ENCODE data around the gene CYP2E1.

DNA sequence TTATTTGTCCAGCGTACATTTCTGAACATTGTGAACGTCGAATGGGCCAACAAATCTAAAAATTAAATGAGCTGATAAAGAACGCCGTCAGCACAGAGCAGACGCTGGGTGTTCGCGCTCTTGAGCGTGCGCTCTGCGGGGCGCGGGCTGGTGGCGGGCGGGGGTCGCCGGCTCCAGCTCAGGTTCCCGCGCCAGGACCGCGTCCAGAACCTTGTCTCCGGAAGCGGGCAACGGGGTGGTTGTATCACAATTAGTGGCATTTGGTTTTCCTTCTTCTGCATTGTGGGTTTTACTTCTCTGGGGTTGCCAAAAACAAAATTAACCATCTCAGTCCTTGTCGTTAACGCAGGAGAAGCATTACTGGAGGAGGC is 2.4 kb downstream of the CYP2E1 start:
- TF ChIP-seq POLR2AphosphoS5 (IDR thresholded peaks at IDR 0.05; ENCODE audit: borderline replicate concordance, low read depth, low read length) (no peak), EZH2 (IDR thresholded peaks at IDR 0.05) (no peak), FOXP2 (optimal IDR thresholded peaks at IDR 0.05; ENCODE audit: control extremely low read depth, extremely low read length, insufficient read depth) (no peak)
